HEK293 (cell line): Measurements from ENCODE around the gene ESCO1.

Experiments used
- CTCF ChIA-PET: fragments of 350-600 bp; formaldehyde crosslinking; extraction: SDS; loops from one replicate; lab custom pipeline; 2021; ENCODE audit warnings: antibody characterized with exemption; lab: Yijun Ruan, JAX
- POLR2A ChIA-PET: fragments of 300-600 bp; formaldehyde crosslinking; extraction: SDS; loops from one replicate; lab custom pipeline; 2020; ENCODE audit warnings: antibody characterized with exemption, inconsistent platforms; lab: Yijun Ruan, JAX
- H3K27ac ChIP-seq: fragments of 200-500 bp; sonication (Bioruptor generic); 2 replicates; pipeline ENCODE4 v1.5.1; 2014; ENCODE audit warnings: low read depth, low read length, control low read depth, inconsistent platforms; ENCODE audit errors: extremely low read depth
- H3K36me3 ChIP-seq, 2 experiments: fragments of 200-500 bp in 1 of 2; sonication (Bioruptor generic) in 1 of 2; 1 replicate in 1 of 2; 2 replicates in 1 of 2; pipeline ENCODE4 v1.5.1; 2014 to 2017; ENCODE audit warnings: inconsistent platforms in 2 of 2, low read length in 2 of 2; ENCODE audit not compliant: control insufficient read depth in 2 of 2, insufficient read depth in 1 of 2
- H3K4me1 ChIP-seq: fragments of 200-500 bp; sonication (Bioruptor generic); 2 replicates; pipeline ENCODE4 v1.5.1; 2014; ENCODE audit warnings: mild to moderate bottlenecking, low read length, inconsistent platforms; ENCODE audit not compliant: control insufficient read depth, insufficient read depth
- H3K4me3 ChIP-seq: 2 replicates; pipeline ENCODE4 v1.5.1; 2011; ENCODE audit warnings: low read depth, mild to moderate bottlenecking, control low read depth, low read length, moderate library complexity
- H3K9me3 ChIP-seq: fragments of 200-500 bp; sonication (Bioruptor generic); 2 replicates; pipeline ENCODE4 v1.5.1; 2014; ENCODE audit warnings: low read depth, low read length, inconsistent platforms; ENCODE audit not compliant: control insufficient read depth, insufficient read depth
- IKZF3 ChIP-seq: fragments of 450-650 bp; IDR thresholded peaks from 2 replicates; pipeline ENCODE4 v1.5.0; 2018; ENCODE audit warnings: missing biosample characterization, mild to moderate bottlenecking, missing genetic modification characterization, moderate library complexity
- KLF17 ChIP-seq: fragments of 450-650 bp; formaldehyde crosslinking; IDR thresholded peaks from 2 replicates; pipeline ENCODE4 v1.5.1; 2016; ENCODE audit warnings: missing biosample characterization, missing genetic modification characterization
- OSR2 ChIP-seq: fragments of 450-650 bp; formaldehyde crosslinking; IDR thresholded peaks from 2 replicates; pipeline ENCODE4 v1.5.1; 2016; ENCODE audit warnings: missing biosample characterization, missing genetic modification characterization
- PRDM2 ChIP-seq: fragments of 450-650 bp; formaldehyde crosslinking; IDR thresholded peaks from 2 replicates; pipeline ENCODE4 v1.5.1; 2016; ENCODE audit warnings: missing biosample characterization, missing genetic modification characterization, borderline replicate concordance
- ZBTB21 ChIP-seq: fragments of 450-650 bp; formaldehyde crosslinking; IDR thresholded peaks from 2 replicates; pipeline ENCODE4 v1.5.1; 2017; ENCODE audit warnings: missing biosample characterization, missing genetic modification characterization
- ZBTB26 ChIP-seq: fragments of 450-650 bp; formaldehyde crosslinking; optimal IDR thresholded peaks from 2 replicates; pipeline ENCODE3; 2016; ENCODE audit warnings: missing biosample characterization, mild to moderate bottlenecking, missing genetic modification characterization
- ZBTB44 ChIP-seq: fragments of 450-650 bp; IDR thresholded peaks from 2 replicates; pipeline ENCODE4 v1.5.1; 2018; ENCODE audit warnings: missing biosample characterization, mild to moderate bottlenecking, missing genetic modification characterization
- ZNF239 ChIP-seq: fragments of 450-650 bp; formaldehyde crosslinking; IDR thresholded peaks from 2 replicates; pipeline ENCODE4 v1.5.1; 2016; ENCODE audit warnings: missing biosample characterization, missing genetic modification characterization
- ZNF311 ChIP-seq: fragments of 450-650 bp; formaldehyde crosslinking; IDR thresholded peaks from 2 replicates; pipeline ENCODE4 v1.5.1; 2017; ENCODE audit warnings: missing biosample characterization, missing genetic modification characterization, borderline replicate concordance
- ZNF324 ChIP-seq: fragments of 450-650 bp; formaldehyde crosslinking; IDR thresholded peaks from 2 replicates; pipeline ENCODE4 v1.5.1; 2016; ENCODE audit warnings: missing biosample characterization, missing genetic modification characterization
- ZNF350 ChIP-seq: fragments of 450-650 bp; formaldehyde crosslinking; IDR thresholded peaks from 2 replicates; pipeline ENCODE4 v1.5.0; 2017; ENCODE audit warnings: missing biosample characterization, mild to moderate bottlenecking, missing genetic modification characterization
- ZNF449 ChIP-seq: fragments of 450-650 bp; formaldehyde crosslinking; IDR thresholded peaks from 2 replicates; pipeline ENCODE4 v1.5.1; 2017; ENCODE audit warnings: missing biosample characterization, mild to moderate bottlenecking, missing genetic modification characterization, moderate library complexity
- ZNF548 ChIP-seq: fragments of 450-650 bp; formaldehyde crosslinking; IDR thresholded peaks from 2 replicates; pipeline ENCODE4 v1.5.1; 2016; ENCODE audit warnings: missing biosample characterization, missing genetic modification characterization
- ZNF555 ChIP-seq: fragments of 450-650 bp; formaldehyde crosslinking; conservative IDR thresholded peaks from 2 replicates; pipeline ENCODE4 v1.5.1; 2017; ENCODE audit warnings: missing biosample characterization, mild to moderate bottlenecking, missing genetic modification characterization, inconsistent platforms
- ZNF621 ChIP-seq: fragments of 450-650 bp; formaldehyde crosslinking; IDR thresholded peaks from 2 replicates; pipeline ENCODE4 v1.5.1; 2017; ENCODE audit warnings: missing biosample characterization, missing genetic modification characterization
- ZNF623 ChIP-seq: fragments of 450-650 bp; formaldehyde crosslinking; IDR thresholded peaks from 2 replicates; pipeline ENCODE4 v1.5.1; 2016; ENCODE audit warnings: missing biosample characterization, missing genetic modification characterization
- ZNF701 ChIP-seq: fragments of 450-650 bp; formaldehyde crosslinking; IDR thresholded peaks from 2 replicates; pipeline ENCODE4 v1.5.1; 2016; ENCODE audit warnings: missing biosample characterization, missing genetic modification characterization
- ZXDB ChIP-seq: fragments of 450-650 bp; formaldehyde crosslinking; IDR thresholded peaks from 2 replicates; pipeline ENCODE4 v1.5.1; 2016; ENCODE audit warnings: missing biosample characterization, missing genetic modification characterization

Gene ESCO1

GRCh38 chr18:21513741-21514140 lies 86.8 kb downstream of the ESCO1 start:
- TF ChIP-seq ZNF701 (tag by site-specific recombination) = no peak
- no peak for TF ChIP-seq ZNF311 (tag by site-specific recombination)
- TF ChIP-seq ZXDB (tag by site-specific recombination) = no peak
- no peak for TF ChIP-seq ZNF324 (tag by site-specific recombination)
- TF ChIP-seq, all 188 proteins: peak for 0
- POLR2A ChIA-PET = interaction anchor here (0.5 kb wide), 1 partner anchor 85 kb away, joined by 3 read pairs; no protein-coding TSS in a partner anchor
- Histone ChIP-seq H3K4me1 (no peaks in the 10 kb centered on the region), H3K36me3 (peaks cover 12 to 88% of the 10 kb centered on the region in 2 experiments), H3K27ac (no peak overlapping the region), H3K4me3 (no peak overlapping the region), H3K9me3 (no peaks in the 10 kb centered on the region)
- CTCF ChIA-PET = interaction anchor here (1.2 to 1.6 kb wide), 2 partner anchors 87 to 318 kb away, joined by 3 read pairs; partner anchors contain the start of gene ESCO1

GRCh38 chr18:21513292-21513691 lies 87.2 kb downstream of the ESCO1 start:
- no peaks in the 10 kb centered on the region for H3K4me1 ChIP-seq
- ChIA-PET CTCF (interaction anchor here (0.6 to 1.6 kb wide), 3 partner anchors 88 to 345 kb away, joined by 3 to 12 read pairs (median 3); partner anchors contain the start of gene ESCO1), POLR2A (interaction anchor here (0.5 kb wide), 1 partner anchor 86 kb away, joined by 3 read pairs; no protein-coding TSS in a partner anchor)
- no peak overlapping the region for H3K4me3 ChIP-seq
- peaks cover 10 to 88% of the 10 kb centered on the region in 2 experiments; a peak in 2 of 3 replicates for H3K36me3 ChIP-seq
- H3K27ac ChIP-seq = no peak overlapping the region
- TF ChIP-seq PRDM2 (tag by site-specific recombination) = no peak
- no peak for TF ChIP-seq KLF17 (tag by site-specific recombination)
- no peak for TF ChIP-seq ZBTB44
- no peak for TF ChIP-seq ZNF548 (tag by site-specific recombination)
- no peak for TF ChIP-seq IKZF3
- no peak for TF ChIP-seq ZNF621 (tag by site-specific recombination)
- no peak for TF ChIP-seq ZBTB21 (tag by site-specific recombination)
- TF ChIP-seq ZNF623 (tag by site-specific recombination) = no peak
- TF ChIP-seq ZNF555 (tag by site-specific recombination) = no peak
- TF ChIP-seq ZBTB26 (tag by site-specific recombination) = no peak
- TF ChIP-seq ZNF239 (tag by site-specific recombination) = no peak
- no peak for TF ChIP-seq ZNF350 (tag by site-specific recombination)
- no peak for TF ChIP-seq ZNF449
- TF ChIP-seq OSR2 (tag by site-specific recombination) = no peak
- H3K9me3 ChIP-seq = no peaks in the 10 kb centered on the region
